Breast epithelium (tissue), 3 donors: Measurements from ENCODE around the gene TMEM255B.

Experiments
- CTCF ChIP-seq, 3 donors: fragments of 450-650 bp; IDR thresholded peaks; one replicate each; pipeline ENCODE4 v1.5.1; 2016 to 2017; ENCODE audit warnings: antibody characterized with exemption in 3 of 3, mild to moderate bottlenecking in 3 of 3, moderate library complexity in 3 of 3
- POLR2A ChIP-seq: fragments of 450-650 bp; IDR thresholded peaks from one replicate; pipeline ENCODE4 v1.6.1; 2016; ENCODE audit warnings: antibody characterized with exemption, mild to moderate bottlenecking, moderate library complexity
- POLR2AphosphoS5 ChIP-seq, 3 donors: sonication (generic); formaldehyde crosslinking; IDR thresholded peaks; one replicate each; pipeline ENCODE4 v1.6.1; 2017; ENCODE audit warnings: antibody characterized with exemption in 3 of 3

- TF ChIP-seq POLR2A (no peak), CTCF (IDR thresholded peaks at IDR 0.05) (no peak), POLR2AphosphoS5 (IDR thresholded peaks at IDR 0.05) (no peak)
Observed at GRCh38 chr13:113748862-113749451, 10.1 kb upstream of the TMEM255B start.
